H9 (cell line): ENCODE results near the gene MAD1L1. TPM values are rescaled to one million over a fixed set of nuclear protein-coding genes. Genes with fewer than 3 reads are reported as not detected.

Source experiments
- DNase-seq: peaks from one replicate; pipeline ENCODE4 v3.0.0-alpha.2; 2017
- H2AFZ ChIP-seq: one replicate; pipeline ENCODE4 v1.6.1; 2013; ENCODE audit warnings: mild to moderate bottlenecking, low read length, control low read depth, moderate library complexity
- H2AK5ac ChIP-seq: 2 replicates; pipeline ENCODE4 v1.6.1; 2013; ENCODE audit warnings: low read length, control low read depth, mixed read lengths; ENCODE audit not compliant: insufficient read length
- H2BK120ac ChIP-seq: one replicate; pipeline ENCODE4 v1.6.1; 2013; ENCODE audit warnings: low read depth, mild to moderate bottlenecking, low read length, control low read depth, inconsistent platforms; ENCODE audit not compliant: poor library complexity, severe bottlenecking
- H2BK12ac ChIP-seq: 2 replicates; pipeline ENCODE4 v1.6.1; 2013; ENCODE audit warnings: low read length, control low read depth, mixed read lengths, low read depth; ENCODE audit not compliant: insufficient read length
- H2BK15ac ChIP-seq: 2 replicates; pipeline ENCODE4 v1.6.1; 2013; ENCODE audit warnings: low read depth, low read length, control low read depth
- H2BK20ac ChIP-seq: one replicate; pipeline ENCODE4 v1.6.1; 2013; ENCODE audit warnings: low read depth, mild to moderate bottlenecking, low read length, control low read depth, inconsistent platforms; ENCODE audit not compliant: poor library complexity, severe bottlenecking
- H2BK5ac ChIP-seq: 2 replicates; pipeline ENCODE4 v1.6.1; 2013; ENCODE audit warnings: low read length, control low read depth, mixed read lengths; ENCODE audit not compliant: insufficient read length
- H3K14ac ChIP-seq: 2 replicates; pipeline ENCODE4 v1.6.1; 2013; ENCODE audit warnings: low read length, control low read depth; ENCODE audit not compliant: insufficient read depth
- H3K18ac ChIP-seq: 2 replicates; pipeline ENCODE4 v1.6.1; 2013; ENCODE audit warnings: low read depth, mild to moderate bottlenecking, mixed read lengths, low read length, control low read depth; ENCODE audit not compliant: insufficient read length
- H3K23ac ChIP-seq: 2 replicates; pipeline ENCODE4 v1.6.1; 2013; ENCODE audit warnings: low read length, control low read depth, mixed read lengths, low read depth; ENCODE audit not compliant: insufficient read length
- H3K23me2 ChIP-seq: 2 replicates; pipeline ENCODE4 v1.6.1; 2013; ENCODE audit warnings: low read depth, mild to moderate bottlenecking, mixed read lengths, low read length, control low read depth; ENCODE audit not compliant: insufficient read length, poor library complexity, severe bottlenecking
- H3K27ac ChIP-seq: 2 replicates; pipeline ENCODE4 v1.5.1; 2013; ENCODE audit warnings: low read length, control low read depth, mixed read lengths, low read depth; ENCODE audit not compliant: insufficient read length
- H3K27me3 ChIP-seq: 2 replicates; pipeline ENCODE4 v1.6.1; 2013; ENCODE audit warnings: low read length, control low read depth, inconsistent platforms; ENCODE audit not compliant: insufficient read depth
- H3K4ac ChIP-seq: 2 replicates; pipeline ENCODE4 v1.6.1; 2013; ENCODE audit warnings: low read depth, mild to moderate bottlenecking, control low read depth, inconsistent platforms, low read length, moderate library complexity
- H3K4me1 ChIP-seq: 2 replicates; pipeline ENCODE4 v1.6.1; 2013; ENCODE audit warnings: low read length, control low read depth, inconsistent platforms; ENCODE audit not compliant: insufficient read depth
- H3K4me2 ChIP-seq: 2 replicates; pipeline ENCODE4 v1.6.1; 2013; ENCODE audit warnings: low read length, control low read depth, mixed read lengths; ENCODE audit not compliant: insufficient read length, insufficient read depth
- H3K56ac ChIP-seq: 2 replicates; pipeline ENCODE4 v1.6.1; 2013; ENCODE audit warnings: low read depth, mild to moderate bottlenecking, mixed read lengths, low read length, control low read depth; ENCODE audit not compliant: insufficient read length
- H3K79me1 ChIP-seq: 2 replicates; pipeline ENCODE4 v1.6.1; 2013; ENCODE audit warnings: low read depth, mild to moderate bottlenecking, moderate library complexity, low read length, control low read depth, inconsistent platforms; ENCODE audit not compliant: insufficient read depth, poor library complexity, severe bottlenecking
- H3K79me2 ChIP-seq: 2 replicates; pipeline ENCODE4 v1.6.1; 2013; ENCODE audit warnings: low read length, control low read depth, inconsistent platforms; ENCODE audit not compliant: insufficient read depth
- H3K9ac ChIP-seq: 2 replicates; pipeline ENCODE4 v1.6.1; 2013; ENCODE audit warnings: low read length, control low read depth, mixed read lengths; ENCODE audit not compliant: insufficient read length; ENCODE audit errors: extremely low read depth
- H3K9me3 ChIP-seq: one replicate; pipeline ENCODE4 v1.6.1; 2013; ENCODE audit warnings: low read depth, low read length, inconsistent platforms; ENCODE audit not compliant: control insufficient read depth
- H3T11ph ChIP-seq: one replicate; pipeline ENCODE4 v1.6.1; 2013; ENCODE audit warnings: mild to moderate bottlenecking, low read length, control low read depth, inconsistent platforms
- H4K20me1 ChIP-seq: one replicate; pipeline ENCODE4 v1.6.1; 2013; ENCODE audit not compliant: control insufficient read depth, insufficient read length, insufficient read depth
- H4K5ac ChIP-seq: 2 replicates; pipeline ENCODE4 v1.6.1; 2013; ENCODE audit warnings: low read depth, mild to moderate bottlenecking, mixed read lengths, low read length, control low read depth; ENCODE audit not compliant: insufficient read length
- H4K8ac ChIP-seq: replicated peaks from 2 replicates; pipeline ENCODE4 v1.6.1; 2013; ENCODE audit warnings: low read length, control low read depth, mixed read lengths, low read depth; ENCODE audit not compliant: insufficient read length
- H4K91ac ChIP-seq: 2 replicates; pipeline ENCODE4 v1.6.1; 2013; ENCODE audit warnings: low read depth, mild to moderate bottlenecking, moderate library complexity, mixed read lengths, low read length, control low read depth; ENCODE audit not compliant: insufficient read length
- H3K27ac Mint-ChIP-seq, 3 experiments: 2 replicates in 2 of 3; 3 replicates in 1 of 3; pipeline ENCODE4 v1.8.0; 2020 to 2021; ENCODE audit warnings: mixed read lengths in 3 of 3, mild to moderate bottlenecking in 1 of 3, moderate library complexity in 1 of 3
- H3K27me3 Mint-ChIP-seq: 2 replicates; pipeline ENCODE4 v1.8.0; 2021; ENCODE audit warnings: low read depth, mild to moderate bottlenecking, moderate library complexity, mixed read lengths
- H3K36me3 Mint-ChIP-seq, 3 experiments: 2 replicates in 2 of 3; 3 replicates in 1 of 3; pipeline ENCODE4 v1.8.0; 2020 to 2021; ENCODE audit warnings: low read depth in 3 of 3, mixed read lengths in 3 of 3; ENCODE audit not compliant: insufficient read depth in 1 of 3
- H3K4me1 Mint-ChIP-seq, 2 experiments: 2 replicates each; pipeline ENCODE4 v1.8.0; 2020; ENCODE audit warnings: mixed read lengths in 2 of 2
- H3K4me3 Mint-ChIP-seq, 2 experiments: 2 replicates in 1 of 2; 3 replicates in 1 of 2; pipeline ENCODE4 v1.8.0; 2020 to 2021; ENCODE audit warnings: mild to moderate bottlenecking in 2 of 2, mixed read lengths in 2 of 2, moderate library complexity in 1 of 2
- H3K9me3 Mint-ChIP-seq, 2 experiments: 2 replicates in 1 of 2; 3 replicates in 1 of 2; pipeline ENCODE4 v1.8.0; 2020; ENCODE audit warnings: mild to moderate bottlenecking in 2 of 2, mixed read lengths in 2 of 2, moderate library complexity in 1 of 2
- CTCF ChIP-seq: fragments of 200-600 bp; sonication (generic); conservative IDR thresholded peaks from 3 replicates; pipeline ENCODE4 v1.8.0; 2021; ENCODE audit warnings: antibody characterized with exemption, mild to moderate bottlenecking
- WGBS: extraction: QIAGEN DNeasy Blood & Tissue Kit; methylation state at CpG from one replicate; pipeline ENCODE4 v1.1.7; 2013; ENCODE audit warnings: missing lambda C conversion rate, low lambda C conversion rate, mixed read lengths; ENCODE audit not compliant: insufficient read length; ENCODE audit errors: extremely low coverage; 5-methylcytosine and 5-hydroxymethylcytosine counted together
- total RNA-seq: library from RNA; stranded (reverse); gene quantifications from 2 replicates; pipeline ENCODE4 v1.2.1, GENCODE V29; 2021

MAD1L1 gene
- total RNA-seq, 1 experiment from 2014 or later, result 39.0 TPM

- no peaks in the 10 kb centered on the region for H3K79me2 ChIP-seq
- no peak overlapping the region for H3K27ac ChIP-seq
- no peak overlapping the region for H2BK20ac ChIP-seq
- no peak overlapping the region for H3K4ac ChIP-seq
- H4K8ac ChIP-seq, result no peak overlapping the region
- H3K4me3 Mint-ChIP-seq, result no peak overlapping the region
- H2BK15ac ChIP-seq, result no peak overlapping the region
- H2AK5ac ChIP-seq, result no peak overlapping the region
- no peak overlapping the region for H2BK120ac ChIP-seq
- H3K27me3 ChIP-seq, result no peaks in the 10 kb centered on the region
- no peak overlapping the region for H3K18ac ChIP-seq
- no peaks in the 10 kb centered on the region for H3K23me2 ChIP-seq
- H2BK5ac ChIP-seq, result no peak overlapping the region
- H3K4me2 ChIP-seq, result no peak overlapping the region
- WGBS, result no CpG with 5 or more reads among the region's 26 CpGs
- no peak overlapping the region for H3K56ac ChIP-seq
- 0 out of 4 replicates have a peak, but pooled peaks cover 0 to 4% of the 10 kb centered on the region in 2 experiments for H3K4me1 Mint-ChIP-seq
- H2BK12ac ChIP-seq, result no peak overlapping the region
- peaks cover 11 to 27% (median 23%) of the 10 kb centered on the region in 3 experiments for H3K36me3 Mint-ChIP-seq
- H4K20me1 ChIP-seq, result no peaks in the 10 kb centered on the region
- H3K14ac ChIP-seq, result no peak overlapping the region
- TF ChIP-seq CTCF, result no peak
- no peak overlapping the region for H3T11ph ChIP-seq
- H3K27me3 Mint-ChIP-seq, result no peaks in the 10 kb centered on the region
- H3K27ac Mint-ChIP-seq, result peak overlapping the region in 1 of 3 experiments; percentile 66; a peak in 2 of 7 replicates
- peaks cover 0 to 2% of the 10 kb centered on the region in 2 experiments; a peak in 1 of 5 replicates for H3K9me3 Mint-ChIP-seq
- no peaks in the 10 kb centered on the region for H3K79me1 ChIP-seq
- H3K9me3 ChIP-seq, result no peaks in the 10 kb centered on the region
- DNase-seq, result no peak
- H2AFZ ChIP-seq, result no peak overlapping the region
- H3K4me1 ChIP-seq, result no peaks in the 10 kb centered on the region
- H4K91ac ChIP-seq, result no peak overlapping the region
- H3K9ac ChIP-seq, result no peak overlapping the region
- no peak overlapping the region for H3K23ac ChIP-seq
- no peak overlapping the region for H4K5ac ChIP-seq
These were observed 266.0 kb downstream of the MAD1L1 start for GRCh38 chr7:1966631-1967200.
